ENCODE data around the gene TTLL5. TPM values are rescaled to one million over a fixed set of nuclear protein-coding genes. Genes with fewer than 3 reads are reported as not detected.

TTLL5 gene
- polyA plus RNA-seq, 1 experiment = 24.1 TPM

GRCh38 chr14:75734854-75735253 lies 73.8 kb downstream of the TTLL5 start:
- H3K27me3 ChIP-seq (ENCODE audit: control insufficient read depth, insufficient read depth, low read length) = no peaks in the 10 kb centered on the region
- H3K9me3 ChIP-seq (ENCODE audit: control insufficient read depth, insufficient read depth, low read length) = no peaks in the 10 kb centered on the region
- no peak for DNase-seq (ENCODE audit: low read depth, low spot score)
- ChIA-PET CTCF (interaction anchor here (1.3 to 1.6 kb wide), 3 partner anchors 59 to 652 kb away, joined by 3 read pairs; no protein-coding TSS in a partner anchor), POLR2A (no interaction called here)
- TF ChIP-seq, protein P1, sequence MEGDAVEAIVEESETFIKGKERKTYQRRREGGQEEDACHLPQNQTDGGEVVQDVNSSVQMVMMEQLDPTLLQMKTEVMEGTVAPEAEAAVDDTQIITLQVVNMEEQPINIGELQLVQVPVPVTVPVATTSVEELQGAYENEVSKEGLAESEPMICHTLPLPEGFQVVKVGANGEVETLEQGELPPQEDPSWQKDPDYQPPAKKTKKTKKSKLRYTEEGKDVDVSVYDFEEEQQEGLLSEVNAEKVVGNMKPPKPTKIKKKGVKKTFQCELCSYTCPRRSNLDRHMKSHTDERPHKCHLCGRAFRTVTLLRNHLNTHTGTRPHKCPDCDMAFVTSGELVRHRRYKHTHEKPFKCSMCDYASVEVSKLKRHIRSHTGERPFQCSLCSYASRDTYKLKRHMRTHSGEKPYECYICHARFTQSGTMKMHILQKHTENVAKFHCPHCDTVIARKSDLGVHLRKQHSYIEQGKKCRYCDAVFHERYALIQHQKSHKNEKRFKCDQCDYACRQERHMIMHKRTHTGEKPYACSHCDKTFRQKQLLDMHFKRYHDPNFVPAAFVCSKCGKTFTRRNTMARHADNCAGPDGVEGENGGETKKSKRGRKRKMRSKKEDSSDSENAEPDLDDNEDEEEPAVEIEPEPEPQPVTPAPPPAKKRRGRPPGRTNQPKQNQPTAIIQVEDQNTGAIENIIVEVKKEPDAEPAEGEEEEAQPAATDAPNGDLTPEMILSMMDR (IDR thresholded peaks at IDR 0.05; ENCODE audit: low read depth, low read length) = no peak
- H3K27ac ChIP-seq (ENCODE audit: low read depth, low read length) = no peak overlapping the region
- no peak overlapping the region for H3K4me3 ChIP-seq (ENCODE audit: low read depth, low read length)

- ChIA-PET POLR2A (no interaction called here), CTCF (interaction anchor here (0.6 to 1.4 kb wide), 3 partner anchors 28 to 170 kb away, joined by 3 to 5 read pairs (median 3); no protein-coding TSS in a partner anchor)
- DNase-seq (ENCODE audit: low read depth, low spot score) = no peak
- Histone ChIP-seq H3K27me3 (ENCODE audit: control insufficient read depth, insufficient read depth, low read length) (no peaks in the 10 kb centered on the region), H3K27ac (ENCODE audit: low read depth, low read length) (no peak overlapping the region), H3K9me3 (ENCODE audit: control insufficient read depth, insufficient read depth, low read length) (no peaks in the 10 kb centered on the region), H3K4me3 (ENCODE audit: low read depth, low read length) (no peak overlapping the region)
- TF ChIP-seq, protein P1 (IDR thresholded peaks at IDR 0.05; ENCODE audit: low read depth, low read length) = no peak
These were observed 75.9 kb downstream of the TTLL5 start for GRCh38 chr14:75736845-75737485.

DNA sequence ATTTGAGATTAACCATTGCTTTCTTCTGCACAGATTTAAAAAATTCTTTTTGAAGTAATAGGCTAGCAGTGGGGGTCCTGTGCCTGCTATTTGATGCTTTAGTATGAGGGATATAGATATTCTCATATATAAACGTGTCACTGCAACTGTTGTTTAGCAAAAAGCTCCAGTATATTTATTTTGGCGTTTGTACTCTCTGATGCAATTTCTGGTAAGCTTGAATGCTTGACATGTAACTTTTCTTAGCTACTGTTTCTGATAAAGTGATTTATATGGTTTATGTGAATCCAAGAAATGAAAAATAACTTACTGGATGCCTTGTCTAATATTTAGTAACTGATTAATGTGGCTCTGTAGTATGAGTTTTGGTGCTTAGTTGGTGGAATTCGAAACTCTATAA lies 77.1 kb downstream of the TTLL5 start:
- ChIA-PET POLR2A (no interaction called here), CTCF (interaction anchor here (0.7 to 1.4 kb wide), 6 partner anchors 10 to 244 kb away, joined by 3 to 7 read pairs (median 4); no protein-coding TSS in a partner anchor)
- TF ChIP-seq, protein P1 (IDR thresholded peaks at IDR 0.05; ENCODE audit: low read depth, low read length) = no peak
- H3K27me3 ChIP-seq (ENCODE audit: control insufficient read depth, insufficient read depth, low read length) = no peaks in the 10 kb centered on the region
- no peak for DNase-seq (ENCODE audit: low read depth, low spot score)
- H3K27ac ChIP-seq (ENCODE audit: low read depth, low read length) = no peak overlapping the region
- no peaks in the 10 kb centered on the region for H3K9me3 ChIP-seq (ENCODE audit: control insufficient read depth, insufficient read depth, low read length)
- no peak overlapping the region for H3K4me3 ChIP-seq (ENCODE audit: low read depth, low read length)

- Histone ChIP-seq H3K4me3 (ENCODE audit: low read depth, low read length) (no peak overlapping the region), H3K9me3 (ENCODE audit: control insufficient read depth, insufficient read depth, low read length) (no peaks in the 10 kb centered on the region), H3K27me3 (ENCODE audit: control insufficient read depth, insufficient read depth, low read length) (no peaks in the 10 kb centered on the region), H3K27ac (ENCODE audit: low read depth, low read length) (no peak overlapping the region)
- POLR2A ChIA-PET = no interaction called here
- CTCF ChIA-PET = interaction anchor here (0.6 to 2.0 kb wide), 3 partner anchors 15 to 240 kb away, joined by 4 to 10 read pairs (median 4); no protein-coding TSS in a partner anchor
- TF ChIP-seq, protein P1 (IDR thresholded peaks at IDR 0.05; ENCODE audit: low read depth, low read length) = no peak
- no peak for DNase-seq (ENCODE audit: low read depth, low spot score)
These were observed 81.8 kb downstream of the TTLL5 start for GRCh38 chr14:75742867-75743266.

DNA sequence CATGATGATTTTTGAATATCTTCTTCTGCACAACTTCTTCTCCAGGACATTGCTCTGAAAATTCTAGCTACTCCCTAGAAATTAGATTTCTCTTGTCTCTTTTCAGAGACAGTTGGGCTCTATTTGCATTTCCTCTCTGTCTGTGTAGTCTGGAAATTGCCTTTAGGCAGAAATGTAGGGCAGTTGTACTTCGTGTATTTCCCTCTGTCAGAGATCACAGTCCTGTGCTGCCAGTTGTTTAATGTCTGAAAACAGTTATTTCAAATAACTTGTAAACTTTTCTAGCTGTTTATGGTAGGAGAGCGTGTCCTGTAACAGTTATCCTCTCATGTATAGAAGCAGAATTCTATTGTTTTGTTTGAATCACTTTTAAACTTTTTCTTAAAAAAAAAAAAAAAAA lies 86.9 kb downstream of the TTLL5 start:
- DNase-seq (ENCODE audit: low read depth, low spot score) = no peak
- TF ChIP-seq, protein P1 (IDR thresholded peaks at IDR 0.05; ENCODE audit: low read depth, low read length) = no peak
- CTCF ChIA-PET = interaction anchor here (0.8 to 1.4 kb wide), 4 partner anchors 10 to 235 kb away, joined by 3 to 6 read pairs (median 4); no protein-coding TSS in a partner anchor

More for the DNA sequence above, 86.9 kb downstream of the TTLL5 start:
- no peaks in the 10 kb centered on the region for H3K9me3 ChIP-seq (ENCODE audit: control insufficient read depth, insufficient read depth, low read length)
- no peaks in the 10 kb centered on the region for H3K27me3 ChIP-seq (ENCODE audit: control insufficient read depth, insufficient read depth, low read length)
- POLR2A ChIA-PET = interaction anchor here (0.5 kb wide), 1 partner anchor 124 kb away, joined by 4 read pairs; no protein-coding TSS in a partner anchor
- H3K27ac ChIP-seq (ENCODE audit: low read depth, low read length) = no peak overlapping the region
- no peak overlapping the region for H3K4me3 ChIP-seq (ENCODE audit: low read depth, low read length)
